Panc1 (cell line): Measurements from ENCODE around the gene KLHL30.

Source experiments
- POLR2AphosphoS5 ChIP-seq: IDR thresholded peaks from 2 replicates; pipeline ENCODE4 v1.6.1; 2012; ENCODE audit warnings: mild to moderate bottlenecking, low read depth, low read length, moderate library complexity
- TF ChIP-seq, protein P1 (sequence below): fragments of 450-650 bp; IDR thresholded peaks from 2 replicates; pipeline ENCODE4 v1.5.1; 2017; ENCODE audit warnings: mild to moderate bottlenecking
- TF ChIP-seq, protein P2 (sequence below), 2 experiments: IDR thresholded peaks; 2 replicates each; pipeline ENCODE4 v1.6.1; 2011 to 2012; ENCODE audit warnings: low read depth in 2 of 2, control low read depth in 1 of 2, low read length in 1 of 2, mild to moderate bottlenecking in 1 of 2, moderate library complexity in 1 of 2; ENCODE audit not compliant: insufficient read depth in 1 of 2

DNA sequence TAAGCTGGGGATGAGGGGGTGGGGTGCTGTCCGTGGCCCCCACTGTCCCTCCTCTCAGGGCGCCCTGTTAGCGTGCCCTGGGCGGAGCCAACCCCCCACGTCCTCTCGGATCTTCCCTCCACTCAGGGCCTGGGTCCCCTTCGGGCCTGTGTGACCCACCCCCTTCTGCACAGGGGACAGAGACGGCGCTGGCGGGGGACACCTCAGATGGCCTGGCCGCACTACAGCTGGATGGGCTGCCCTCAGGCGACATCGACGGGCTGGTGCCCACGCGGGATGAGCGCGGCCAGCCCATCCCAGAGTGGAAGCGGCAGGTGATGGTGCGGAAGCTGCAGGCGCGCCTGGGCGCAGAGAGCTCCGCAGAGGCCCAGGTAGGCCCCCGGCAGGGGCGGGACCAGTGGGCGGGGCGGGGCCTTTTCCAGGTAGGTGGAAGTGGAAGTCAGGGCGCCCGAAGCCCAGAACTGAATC is 9.9 kb upstream of the KLHL30 start:
- TF ChIP-seq, protein P1, sequence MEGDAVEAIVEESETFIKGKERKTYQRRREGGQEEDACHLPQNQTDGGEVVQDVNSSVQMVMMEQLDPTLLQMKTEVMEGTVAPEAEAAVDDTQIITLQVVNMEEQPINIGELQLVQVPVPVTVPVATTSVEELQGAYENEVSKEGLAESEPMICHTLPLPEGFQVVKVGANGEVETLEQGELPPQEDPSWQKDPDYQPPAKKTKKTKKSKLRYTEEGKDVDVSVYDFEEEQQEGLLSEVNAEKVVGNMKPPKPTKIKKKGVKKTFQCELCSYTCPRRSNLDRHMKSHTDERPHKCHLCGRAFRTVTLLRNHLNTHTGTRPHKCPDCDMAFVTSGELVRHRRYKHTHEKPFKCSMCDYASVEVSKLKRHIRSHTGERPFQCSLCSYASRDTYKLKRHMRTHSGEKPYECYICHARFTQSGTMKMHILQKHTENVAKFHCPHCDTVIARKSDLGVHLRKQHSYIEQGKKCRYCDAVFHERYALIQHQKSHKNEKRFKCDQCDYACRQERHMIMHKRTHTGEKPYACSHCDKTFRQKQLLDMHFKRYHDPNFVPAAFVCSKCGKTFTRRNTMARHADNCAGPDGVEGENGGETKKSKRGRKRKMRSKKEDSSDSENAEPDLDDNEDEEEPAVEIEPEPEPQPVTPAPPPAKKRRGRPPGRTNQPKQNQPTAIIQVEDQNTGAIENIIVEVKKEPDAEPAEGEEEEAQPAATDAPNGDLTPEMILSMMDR = no peak
- TF ChIP-seq, protein P2, sequence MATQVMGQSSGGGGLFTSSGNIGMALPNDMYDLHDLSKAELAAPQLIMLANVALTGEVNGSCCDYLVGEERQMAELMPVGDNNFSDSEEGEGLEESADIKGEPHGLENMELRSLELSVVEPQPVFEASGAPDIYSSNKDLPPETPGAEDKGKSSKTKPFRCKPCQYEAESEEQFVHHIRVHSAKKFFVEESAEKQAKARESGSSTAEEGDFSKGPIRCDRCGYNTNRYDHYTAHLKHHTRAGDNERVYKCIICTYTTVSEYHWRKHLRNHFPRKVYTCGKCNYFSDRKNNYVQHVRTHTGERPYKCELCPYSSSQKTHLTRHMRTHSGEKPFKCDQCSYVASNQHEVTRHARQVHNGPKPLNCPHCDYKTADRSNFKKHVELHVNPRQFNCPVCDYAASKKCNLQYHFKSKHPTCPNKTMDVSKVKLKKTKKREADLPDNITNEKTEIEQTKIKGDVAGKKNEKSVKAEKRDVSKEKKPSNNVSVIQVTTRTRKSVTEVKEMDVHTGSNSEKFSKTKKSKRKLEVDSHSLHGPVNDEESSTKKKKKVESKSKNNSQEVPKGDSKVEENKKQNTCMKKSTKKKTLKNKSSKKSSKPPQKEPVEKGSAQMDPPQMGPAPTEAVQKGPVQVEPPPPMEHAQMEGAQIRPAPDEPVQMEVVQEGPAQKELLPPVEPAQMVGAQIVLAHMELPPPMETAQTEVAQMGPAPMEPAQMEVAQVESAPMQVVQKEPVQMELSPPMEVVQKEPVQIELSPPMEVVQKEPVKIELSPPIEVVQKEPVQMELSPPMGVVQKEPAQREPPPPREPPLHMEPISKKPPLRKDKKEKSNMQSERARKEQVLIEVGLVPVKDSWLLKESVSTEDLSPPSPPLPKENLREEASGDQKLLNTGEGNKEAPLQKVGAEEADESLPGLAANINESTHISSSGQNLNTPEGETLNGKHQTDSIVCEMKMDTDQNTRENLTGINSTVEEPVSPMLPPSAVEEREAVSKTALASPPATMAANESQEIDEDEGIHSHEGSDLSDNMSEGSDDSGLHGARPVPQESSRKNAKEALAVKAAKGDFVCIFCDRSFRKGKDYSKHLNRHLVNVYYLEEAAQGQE (IDR thresholded peaks at IDR 0.05; ENCODE audit: insufficient read depth in 1 of 2, low read depth in 2 of 2, low read length in 1 of 2) = no peak
- no peak for TF ChIP-seq POLR2AphosphoS5
